Measurements from ENCODE around the gene ADCY5.

DNA sequence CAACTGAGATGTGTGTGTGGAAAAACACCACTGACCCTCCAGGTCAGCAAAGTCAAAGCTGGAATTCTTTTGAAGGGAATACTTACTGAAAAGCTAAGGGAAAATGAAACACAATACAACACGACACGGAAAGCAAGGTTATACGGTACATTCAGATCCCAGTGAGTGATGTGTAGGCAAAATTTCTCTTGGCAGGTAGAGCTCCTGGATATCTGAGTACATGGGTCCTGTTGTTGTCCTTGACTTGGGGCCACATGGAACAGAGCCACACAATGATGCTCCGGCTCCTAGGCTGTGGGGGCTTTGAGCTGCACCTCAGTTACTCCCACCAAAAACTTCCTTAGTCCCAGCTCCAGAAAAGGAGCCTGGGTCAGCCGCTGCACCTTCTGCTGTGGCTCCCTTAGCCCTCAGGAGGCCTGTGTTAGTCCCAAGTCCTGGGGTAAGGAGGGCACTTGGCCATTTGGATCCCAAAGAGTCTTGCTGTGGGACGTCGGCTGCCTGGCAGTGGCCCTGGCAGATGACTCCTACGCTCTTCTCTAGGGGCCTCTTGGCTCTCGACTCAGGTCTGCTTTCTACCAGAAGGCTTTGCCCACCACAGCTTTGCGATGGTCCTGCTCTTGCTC, 95.6 kb downstream of the ADCY5 start:
- TF ChIP-seq, protein P1, sequence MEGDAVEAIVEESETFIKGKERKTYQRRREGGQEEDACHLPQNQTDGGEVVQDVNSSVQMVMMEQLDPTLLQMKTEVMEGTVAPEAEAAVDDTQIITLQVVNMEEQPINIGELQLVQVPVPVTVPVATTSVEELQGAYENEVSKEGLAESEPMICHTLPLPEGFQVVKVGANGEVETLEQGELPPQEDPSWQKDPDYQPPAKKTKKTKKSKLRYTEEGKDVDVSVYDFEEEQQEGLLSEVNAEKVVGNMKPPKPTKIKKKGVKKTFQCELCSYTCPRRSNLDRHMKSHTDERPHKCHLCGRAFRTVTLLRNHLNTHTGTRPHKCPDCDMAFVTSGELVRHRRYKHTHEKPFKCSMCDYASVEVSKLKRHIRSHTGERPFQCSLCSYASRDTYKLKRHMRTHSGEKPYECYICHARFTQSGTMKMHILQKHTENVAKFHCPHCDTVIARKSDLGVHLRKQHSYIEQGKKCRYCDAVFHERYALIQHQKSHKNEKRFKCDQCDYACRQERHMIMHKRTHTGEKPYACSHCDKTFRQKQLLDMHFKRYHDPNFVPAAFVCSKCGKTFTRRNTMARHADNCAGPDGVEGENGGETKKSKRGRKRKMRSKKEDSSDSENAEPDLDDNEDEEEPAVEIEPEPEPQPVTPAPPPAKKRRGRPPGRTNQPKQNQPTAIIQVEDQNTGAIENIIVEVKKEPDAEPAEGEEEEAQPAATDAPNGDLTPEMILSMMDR (conservative IDR thresholded peaks at IDR 0.05), result no peak
- no peak for TF ChIP-seq EZH2 (IDR thresholded peaks at IDR 0.05; ENCODE audit: low read depth)
